Sigmoid colon (tissue), 4 donors: Measurements from ENCODE around the gene AQP6.

ENCODE experiments used
- EP300 ChIP-seq, 4 donors: sonication (generic); formaldehyde crosslinking; IDR thresholded peaks; one replicate each; pipeline ENCODE4 v1.6.1; 2017; ENCODE audit warnings: antibody characterized with exemption in 4 of 4
- POLR2A ChIP-seq, 2 donors: fragments of 450-650 bp; IDR thresholded peaks; one replicate each; pipeline ENCODE4 v1.6.1; 2016; ENCODE audit warnings: antibody characterized with exemption in 2 of 2, mild to moderate bottlenecking in 2 of 2, moderate library complexity in 2 of 2
- POLR2AphosphoS5 ChIP-seq, 4 donors: sonication (generic); formaldehyde crosslinking; IDR thresholded peaks; one replicate each; pipeline ENCODE4 v1.6.1; 2017; ENCODE audit warnings: antibody characterized with exemption in 4 of 4
- TF ChIP-seq, protein P1 (sequence below), 4 experiments: fragments of 450-650 bp in 3 of 4; fragments of 200-600 bp in 1 of 4; IDR thresholded peaks; one replicate each; pipeline ENCODE4 v1.5.1; 2016 to 2019; ENCODE audit warnings: antibody characterized with exemption in 4 of 4, mild to moderate bottlenecking in 3 of 4, moderate library complexity in 2 of 4

DNA sequence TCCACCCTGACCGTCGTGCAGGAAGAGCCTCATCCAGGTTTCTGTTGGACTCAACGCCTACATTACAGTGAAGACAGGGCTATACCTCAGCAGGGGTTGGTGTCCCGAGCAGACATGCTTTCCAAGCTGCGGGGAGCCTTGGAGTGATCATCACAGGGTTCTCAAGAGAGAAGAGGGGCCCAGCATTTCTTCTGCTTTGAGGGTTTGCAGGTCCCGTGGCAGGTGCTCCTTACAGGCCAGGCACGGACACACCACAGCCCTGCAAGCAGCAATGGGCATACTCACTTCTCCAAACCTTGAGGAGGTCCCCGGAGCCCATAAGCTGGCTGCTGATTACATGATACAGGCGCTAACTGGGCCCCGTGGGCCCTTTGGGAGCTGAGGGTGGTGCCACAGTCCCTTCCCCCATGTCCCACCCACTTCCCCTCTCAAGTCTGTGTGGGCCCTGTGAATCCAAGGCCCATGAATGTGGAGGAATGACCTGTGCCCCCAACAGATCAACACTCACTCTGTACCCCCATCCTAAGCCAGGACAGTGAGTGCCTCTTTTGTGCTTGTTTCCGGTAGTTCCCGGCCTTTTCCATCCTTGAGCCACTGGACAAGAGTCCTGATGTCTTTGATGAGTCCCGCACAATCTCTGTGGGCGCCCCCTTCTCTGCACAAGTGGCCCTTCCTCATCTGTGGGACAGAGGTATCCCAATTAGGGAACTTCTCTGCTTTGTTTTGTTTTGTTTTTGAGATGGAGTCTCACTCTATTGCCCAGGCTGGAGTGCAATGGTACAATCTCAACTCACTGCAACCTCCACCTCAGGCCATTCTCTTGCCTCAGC is 21.1 kb upstream of the AQP6 start:
- TF ChIP-seq, protein P1, sequence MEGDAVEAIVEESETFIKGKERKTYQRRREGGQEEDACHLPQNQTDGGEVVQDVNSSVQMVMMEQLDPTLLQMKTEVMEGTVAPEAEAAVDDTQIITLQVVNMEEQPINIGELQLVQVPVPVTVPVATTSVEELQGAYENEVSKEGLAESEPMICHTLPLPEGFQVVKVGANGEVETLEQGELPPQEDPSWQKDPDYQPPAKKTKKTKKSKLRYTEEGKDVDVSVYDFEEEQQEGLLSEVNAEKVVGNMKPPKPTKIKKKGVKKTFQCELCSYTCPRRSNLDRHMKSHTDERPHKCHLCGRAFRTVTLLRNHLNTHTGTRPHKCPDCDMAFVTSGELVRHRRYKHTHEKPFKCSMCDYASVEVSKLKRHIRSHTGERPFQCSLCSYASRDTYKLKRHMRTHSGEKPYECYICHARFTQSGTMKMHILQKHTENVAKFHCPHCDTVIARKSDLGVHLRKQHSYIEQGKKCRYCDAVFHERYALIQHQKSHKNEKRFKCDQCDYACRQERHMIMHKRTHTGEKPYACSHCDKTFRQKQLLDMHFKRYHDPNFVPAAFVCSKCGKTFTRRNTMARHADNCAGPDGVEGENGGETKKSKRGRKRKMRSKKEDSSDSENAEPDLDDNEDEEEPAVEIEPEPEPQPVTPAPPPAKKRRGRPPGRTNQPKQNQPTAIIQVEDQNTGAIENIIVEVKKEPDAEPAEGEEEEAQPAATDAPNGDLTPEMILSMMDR (IDR thresholded peaks at IDR 0.05), result no peak
- no peak for TF ChIP-seq POLR2AphosphoS5 (IDR thresholded peaks at IDR 0.05)
- no peak for TF ChIP-seq EP300 (IDR thresholded peaks at IDR 0.05)
- TF ChIP-seq POLR2A (IDR thresholded peaks at IDR 0.05), result no peak
